Gastroesophageal sphincter (tissue), 4 donors: ENCODE data around the gene TXNL4B. TPM values are rescaled to one million over a fixed set of nuclear protein-coding genes. Genes with fewer than 3 reads are reported as not detected.
A peak's percentile ranks its signal among the peaks of the same experiment; 100 is the strongest.

Experiments
- ATAC-seq: fragments of 150-250 bp; one replicate; pipeline ENCODE4 v1.9.1; 2016; ENCODE audit warnings: mild to moderate bottlenecking, moderate library complexity
- H3K27ac ChIP-seq, 4 donors: fragments of 200-600 bp; sonication (generic) in 3 of 4; 1 replicate in 3 of 4; 2 replicates in 1 of 4; pipeline ENCODE4 v1.5.1; 2016 to 2019
- H3K27me3 ChIP-seq: fragments of 200-600 bp; sonication (generic); one replicate; pipeline ENCODE4 v1.5.1; 2019
- H3K36me3 ChIP-seq, 2 donors: fragments of 200-600 bp; sonication (generic); one replicate each; pipeline ENCODE4 v1.5.1; 2019; ENCODE audit warnings: control low read depth in 1 of 2
- H3K4me1 ChIP-seq, 3 donors: fragments of 200-600 bp; sonication (generic); 1 replicate in 2 of 3; 2 replicates in 1 of 3; pipeline ENCODE4 v1.5.1; 2016 to 2019; ENCODE audit warnings: control low read depth in 2 of 3
- H3K4me3 ChIP-seq, 2 donors: fragments of 200-600 bp; sonication (generic); one replicate each; pipeline ENCODE4 v1.5.1; 2019; ENCODE audit warnings: mild to moderate bottlenecking in 1 of 2, moderate library complexity in 1 of 2
- H3K9me3 ChIP-seq, 3 donors: fragments of 200-600 bp; sonication (generic); one replicate each; pipeline ENCODE4 v1.5.1; 2017 to 2019; ENCODE audit warnings: control low read depth in 2 of 3
- EP300 ChIP-seq: sonication (generic); formaldehyde crosslinking; IDR thresholded peaks from one replicate; pipeline ENCODE4 v1.6.1; 2017; ENCODE audit warnings: antibody characterized with exemption, mild to moderate bottlenecking
- POLR2A ChIP-seq, 2 donors: fragments of 450-650 bp; IDR thresholded peaks; one replicate each; pipeline ENCODE4 v1.6.1; 2017; ENCODE audit warnings: antibody characterized with exemption in 2 of 2, mild to moderate bottlenecking in 2 of 2, moderate library complexity in 1 of 2
- POLR2AphosphoS5 ChIP-seq: sonication (generic); formaldehyde crosslinking; IDR thresholded peaks from one replicate; pipeline ENCODE4 v1.6.1; 2017; ENCODE audit warnings: antibody characterized with exemption
- WGBS, 2 donors: methylation state at CpG; one replicate each; pipeline ENCODE4 v1.1.5; 2018; ENCODE audit warnings: low coverage in 1 of 2; 5-methylcytosine and 5-hydroxymethylcytosine counted together
- total RNA-seq, 4 donors: library from RNA; depleted of rRNA; stranded (reverse); fragments of >200 nt; gene quantifications; one replicate each; pipeline ENCODE4 v1.1.0, GENCODE V29; 2016
- TF ChIP-seq, protein P1 (sequence below), 4 experiments: fragments of 200-600 bp in 2 of 4; fragments of 450-650 bp in 2 of 4; sonication (generic) in 1 of 4; IDR thresholded peaks; one replicate each; pipeline ENCODE4 v1.5.1; 2017 to 2019; ENCODE audit warnings: antibody characterized with exemption in 4 of 4, mild to moderate bottlenecking in 2 of 4, moderate library complexity in 2 of 4

Gene TXNL4B
- total RNA-seq, 4 donors from 2014 or later, result 5.8 to 10.6 (median 8.6) TPM

GRCh38 chr16:72128701-72129100 lies 35.3 kb upstream of the TXNL4B start:
- 45 to 73% methylated on average over 2 to 9 of the region's 9 CpGs for WGBS, 2 donors
- Histone ChIP-seq H3K4me3 (no peak overlapping the region), H3K4me1 (peaks cover 0 to 9% (median 0%) of the 10 kb centered on the region in 3 donors), H3K27me3 (no peaks in the 10 kb centered on the region), H3K9me3 (no peaks in the 10 kb centered on the region), H3K36me3 (no peaks in the 10 kb centered on the region), H3K27ac (no peak overlapping the region)
- TF ChIP-seq, protein P1, sequence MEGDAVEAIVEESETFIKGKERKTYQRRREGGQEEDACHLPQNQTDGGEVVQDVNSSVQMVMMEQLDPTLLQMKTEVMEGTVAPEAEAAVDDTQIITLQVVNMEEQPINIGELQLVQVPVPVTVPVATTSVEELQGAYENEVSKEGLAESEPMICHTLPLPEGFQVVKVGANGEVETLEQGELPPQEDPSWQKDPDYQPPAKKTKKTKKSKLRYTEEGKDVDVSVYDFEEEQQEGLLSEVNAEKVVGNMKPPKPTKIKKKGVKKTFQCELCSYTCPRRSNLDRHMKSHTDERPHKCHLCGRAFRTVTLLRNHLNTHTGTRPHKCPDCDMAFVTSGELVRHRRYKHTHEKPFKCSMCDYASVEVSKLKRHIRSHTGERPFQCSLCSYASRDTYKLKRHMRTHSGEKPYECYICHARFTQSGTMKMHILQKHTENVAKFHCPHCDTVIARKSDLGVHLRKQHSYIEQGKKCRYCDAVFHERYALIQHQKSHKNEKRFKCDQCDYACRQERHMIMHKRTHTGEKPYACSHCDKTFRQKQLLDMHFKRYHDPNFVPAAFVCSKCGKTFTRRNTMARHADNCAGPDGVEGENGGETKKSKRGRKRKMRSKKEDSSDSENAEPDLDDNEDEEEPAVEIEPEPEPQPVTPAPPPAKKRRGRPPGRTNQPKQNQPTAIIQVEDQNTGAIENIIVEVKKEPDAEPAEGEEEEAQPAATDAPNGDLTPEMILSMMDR (IDR thresholded peaks at IDR 0.05), result no peak
- TF ChIP-seq POLR2A (IDR thresholded peaks at IDR 0.05) (no peak), POLR2AphosphoS5 (no peak), EP300 (no peak)
- no peak for ATAC-seq

- no peak for ATAC-seq
- WGBS, 2 donors, result 52 to 56% methylated on average over 2 of the region's 2 CpGs
Measured at GRCh38 chr16:72126429-72126765, 33.0 kb upstream of the TXNL4B start.

GRCh38 chr16:72125635-72126428 lies 32.4 kb upstream of the TXNL4B start:
- no peaks in the 10 kb centered on the region for H3K9me3 ChIP-seq
- no peak for TF ChIP-seq POLR2A (IDR thresholded peaks at IDR 0.05)
- TF ChIP-seq POLR2AphosphoS5, result no peak
- no peaks in the 10 kb centered on the region for H3K27me3 ChIP-seq
- no peak overlapping the region for H3K4me3 ChIP-seq
- no peak for ATAC-seq
- H3K4me1 ChIP-seq, result peaks cover 0 to 9% (median 0%) of the 10 kb centered on the region in 3 donors
- 80 to 93% methylated on average over 5 to 6 of the region's 9 CpGs for WGBS, 2 donors
- peak overlapping the region in 1 of 4 donors; percentile 32 for H3K27ac ChIP-seq
- no peaks in the 10 kb centered on the region for H3K36me3 ChIP-seq

More at GRCh38 chr16:72126429-72126765, 33.0 kb upstream of the TXNL4B start:
- Histone ChIP-seq H3K36me3 (no peaks in the 10 kb centered on the region), H3K27me3 (no peaks in the 10 kb centered on the region), H3K4me3 (no peak overlapping the region), H3K27ac (no peak overlapping the region), H3K9me3 (no peaks in the 10 kb centered on the region), H3K4me1 (peaks cover 0 to 9% (median 0%) of the 10 kb centered on the region in 3 donors)
- TF ChIP-seq EP300 (no peak), POLR2AphosphoS5 (no peak)
- TF ChIP-seq, protein P1 (IDR thresholded peaks at IDR 0.05), result no peak

DNA sequence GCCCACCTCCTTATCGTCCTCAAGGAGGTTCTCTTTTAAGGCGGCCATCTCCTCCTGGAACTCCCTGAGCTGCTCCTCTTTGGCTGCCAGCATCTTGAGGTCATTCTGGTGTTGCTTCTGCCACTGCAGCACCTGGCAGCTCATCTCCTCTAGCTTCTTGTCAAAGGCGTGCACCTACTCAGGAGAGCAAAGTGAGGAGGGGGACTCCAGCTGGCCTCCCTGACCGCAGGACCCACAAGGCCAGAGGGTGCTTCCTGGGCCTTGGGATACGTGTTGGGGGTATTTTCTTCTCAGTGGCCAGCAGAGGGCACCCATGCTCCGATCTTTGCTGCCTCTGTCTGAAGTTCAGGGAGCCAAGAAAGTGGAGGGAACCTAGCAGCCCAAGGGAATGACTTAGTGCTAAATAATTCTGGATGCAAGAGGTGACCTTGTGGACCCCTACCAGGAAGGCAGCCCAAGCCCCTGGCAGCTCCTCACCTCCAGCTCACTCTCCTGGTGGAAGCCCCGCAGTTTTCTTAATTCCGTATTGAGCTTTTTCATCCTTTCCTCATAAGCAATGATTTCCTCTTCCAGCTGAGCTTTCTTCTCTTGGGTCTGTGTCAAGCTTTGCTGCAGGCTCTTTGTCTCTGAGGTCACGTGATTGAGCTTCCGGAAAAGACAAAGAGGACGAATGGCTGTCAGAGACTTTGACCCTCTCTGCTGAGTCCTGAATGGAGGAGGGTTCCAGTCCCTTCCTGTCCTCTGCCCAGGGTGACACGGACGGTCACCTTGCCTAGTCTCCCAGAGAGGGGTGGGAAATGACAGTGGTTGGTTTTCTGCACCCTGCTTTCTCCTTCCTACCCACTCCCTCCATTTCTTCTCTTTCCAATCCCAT lies 31.6 kb upstream of the TXNL4B start:
- 11 to 46% methylated on average over 3 to 5 of the region's 13 CpGs for WGBS, 2 donors
- no peak overlapping the region for H3K4me3 ChIP-seq
- ATAC-seq, result peak; percentile 63

GRCh38 chr16:72124148-72124547 lies 30.7 kb upstream of the TXNL4B start:
- WGBS, 2 donors, result no CpG with 5 or more reads among the region's 3 CpGs
- TF ChIP-seq, protein P1 (IDR thresholded peaks at IDR 0.05), result no peak
- peaks cover 0 to 9% (median 0%) of the 10 kb centered on the region in 3 donors for H3K4me1 ChIP-seq
- no peak overlapping the region for H3K27ac ChIP-seq
- H3K27me3 ChIP-seq, result no peaks in the 10 kb centered on the region
- no peak for ATAC-seq
- H3K4me3 ChIP-seq, result no peak overlapping the region
- no peaks in the 10 kb centered on the region for H3K36me3 ChIP-seq
- H3K9me3 ChIP-seq, result no peaks in the 10 kb centered on the region

More for the DNA sequence above, 31.6 kb upstream of the TXNL4B start:
- H3K36me3 ChIP-seq, result no peaks in the 10 kb centered on the region
- peaks cover 0 to 9% (median 0%) of the 10 kb centered on the region in 3 donors for H3K4me1 ChIP-seq
- peak overlapping the region in 1 of 4 donors; percentile 32 for H3K27ac ChIP-seq
- no peaks in the 10 kb centered on the region for H3K9me3 ChIP-seq
- TF ChIP-seq, protein P1 (IDR thresholded peaks at IDR 0.05), result peak in 3 of 4 experiments; percentile 68 to 74 (median 69)
- TF ChIP-seq POLR2A (IDR thresholded peaks at IDR 0.05), result no peak
- TF ChIP-seq EP300, result no peak
- no peak for TF ChIP-seq POLR2AphosphoS5
- no peaks in the 10 kb centered on the region for H3K27me3 ChIP-seq
